Sigmoid colon (tissue), 7 donors: Measurements from ENCODE around the gene CCDC60. TPM values are rescaled to one million over a fixed set of nuclear protein-coding genes. Genes with fewer than 3 reads are reported as not detected.

ENCODE experiments used
- DNase-seq: peaks from one replicate; pipeline ENCODE4 v3.0.0-alpha.2; 2019
- H3K27ac ChIP-seq, 4 donors: fragments of 200-600 bp; sonication (generic); one replicate each; pipeline ENCODE4 v1.5.1; 2016 to 2019; ENCODE audit warnings: mild to moderate bottlenecking in 1 of 4
- H3K27me3 ChIP-seq, 3 donors: fragments of 200-600 bp; sonication (generic); one replicate each; pipeline ENCODE4 v1.5.1; 2019; ENCODE audit warnings: mild to moderate bottlenecking in 1 of 3
- H3K36me3 ChIP-seq, 4 donors: fragments of 200-600 bp; sonication (generic); one replicate each; pipeline ENCODE4 v1.5.1; 2016 to 2019
- H3K4me1 ChIP-seq, 4 donors: fragments of 200-600 bp; sonication (generic); one replicate each; pipeline ENCODE4 v1.5.1; 2017 to 2019
- H3K4me3 ChIP-seq, 4 donors: fragments of 200-600 bp; sonication (generic); one replicate each; pipeline ENCODE4 v1.5.1; 2017 to 2019; ENCODE audit warnings: mild to moderate bottlenecking in 2 of 4, moderate library complexity in 1 of 4
- H3K9me3 ChIP-seq, 4 donors: fragments of 200-600 bp in 3 of 4; sonication (generic) in 3 of 4; one replicate each; pipeline versions ENCODE4 v1.5.1 to v1.6.1; 2013 to 2019
- EP300 ChIP-seq, 4 donors: sonication (generic); formaldehyde crosslinking; IDR thresholded peaks; one replicate each; pipeline ENCODE4 v1.6.1; 2017; ENCODE audit warnings: antibody characterized with exemption in 4 of 4
- POLR2A ChIP-seq, 2 donors: fragments of 450-650 bp; IDR thresholded peaks; one replicate each; pipeline ENCODE4 v1.6.1; 2016; ENCODE audit warnings: antibody characterized with exemption in 2 of 2, mild to moderate bottlenecking in 2 of 2, moderate library complexity in 2 of 2
- POLR2AphosphoS5 ChIP-seq, 4 donors: sonication (generic); formaldehyde crosslinking; IDR thresholded peaks; one replicate each; pipeline ENCODE4 v1.6.1; 2017; ENCODE audit warnings: antibody characterized with exemption in 4 of 4
- WGBS, 2 donors: extraction: QIAGEN DNeasy Blood & Tissue Kit; methylation state at CpG; one replicate each; pipeline ENCODE4 v1.1.7; 2013; 5-methylcytosine and 5-hydroxymethylcytosine counted together
- intact Hi-C: fragments of 100-400 bp; cut with DNase I; formaldehyde crosslinking; loops from one replicate; pipeline ENCODE4 v1.15.1; 2023
- polyA plus RNA-seq, 3 donors: library from polyadenylated mRNA; stranded (reverse); fragments of 200-250 nt; gene quantifications; one replicate each; pipeline ENCODE4 v1.2.3, GENCODE V29; 2013
- total RNA-seq, 4 donors: library from RNA; depleted of rRNA; stranded (reverse); fragments of >200 nt; gene quantifications; one replicate each; pipeline ENCODE4 v1.1.0, GENCODE V29; 2016
- TF ChIP-seq, protein P1 (sequence below), 4 experiments: fragments of 450-650 bp in 3 of 4; fragments of 200-600 bp in 1 of 4; IDR thresholded peaks; one replicate each; pipeline ENCODE4 v1.5.1; 2016 to 2019; ENCODE audit warnings: antibody characterized with exemption in 4 of 4, mild to moderate bottlenecking in 3 of 4, moderate library complexity in 2 of 4
- donor health status: healthy with polysubstance abuse.
- donor health status: Bipolar disorder and iron deficiency.
- donor health status: healthy.

The CCDC60 gene
- total and polyA plus RNA-seq, 7 donors, result 1.1 to 10.4 (median 1.6) TPM

DNA sequence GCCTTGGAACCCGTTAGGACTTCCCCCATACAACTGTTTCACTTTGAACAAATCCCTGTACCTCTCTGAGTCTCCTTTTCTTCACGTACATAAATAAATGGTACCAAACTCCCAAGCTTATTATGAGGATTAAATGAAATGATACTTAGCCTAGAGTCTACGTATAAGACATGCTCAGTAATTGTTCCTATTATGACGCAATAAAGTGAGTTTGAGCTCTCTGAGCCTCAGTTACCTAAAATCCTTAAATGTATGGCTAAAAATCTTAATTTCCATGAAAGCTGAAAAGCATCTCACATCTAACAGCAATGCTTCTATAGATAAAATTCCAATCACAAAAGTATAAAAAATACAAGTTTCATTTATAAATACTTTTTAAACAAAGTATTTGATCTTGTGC lies 141.1 kb downstream of the CCDC60 start:
- Histone ChIP-seq H3K27me3 (no peaks in the 10 kb centered on the region), H3K4me1 (peaks cover 0 to 11% (median 2%) of the 10 kb centered on the region in 4 donors), H3K4me3 (no peak overlapping the region), H3K27ac (no peak overlapping the region), H3K9me3 (peaks cover 0 to 5% (median 0%) of the 10 kb centered on the region in 4 donors), H3K36me3 (no peaks in the 10 kb centered on the region)
- TF ChIP-seq POLR2AphosphoS5 (IDR thresholded peaks at IDR 0.05) (no peak), EP300 (IDR thresholded peaks at IDR 0.05) (no peak), POLR2A (IDR thresholded peaks at IDR 0.05) (no peak)
- TF ChIP-seq, protein P1, sequence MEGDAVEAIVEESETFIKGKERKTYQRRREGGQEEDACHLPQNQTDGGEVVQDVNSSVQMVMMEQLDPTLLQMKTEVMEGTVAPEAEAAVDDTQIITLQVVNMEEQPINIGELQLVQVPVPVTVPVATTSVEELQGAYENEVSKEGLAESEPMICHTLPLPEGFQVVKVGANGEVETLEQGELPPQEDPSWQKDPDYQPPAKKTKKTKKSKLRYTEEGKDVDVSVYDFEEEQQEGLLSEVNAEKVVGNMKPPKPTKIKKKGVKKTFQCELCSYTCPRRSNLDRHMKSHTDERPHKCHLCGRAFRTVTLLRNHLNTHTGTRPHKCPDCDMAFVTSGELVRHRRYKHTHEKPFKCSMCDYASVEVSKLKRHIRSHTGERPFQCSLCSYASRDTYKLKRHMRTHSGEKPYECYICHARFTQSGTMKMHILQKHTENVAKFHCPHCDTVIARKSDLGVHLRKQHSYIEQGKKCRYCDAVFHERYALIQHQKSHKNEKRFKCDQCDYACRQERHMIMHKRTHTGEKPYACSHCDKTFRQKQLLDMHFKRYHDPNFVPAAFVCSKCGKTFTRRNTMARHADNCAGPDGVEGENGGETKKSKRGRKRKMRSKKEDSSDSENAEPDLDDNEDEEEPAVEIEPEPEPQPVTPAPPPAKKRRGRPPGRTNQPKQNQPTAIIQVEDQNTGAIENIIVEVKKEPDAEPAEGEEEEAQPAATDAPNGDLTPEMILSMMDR (IDR thresholded peaks at IDR 0.05), result no peak
- no peak for DNase-seq
- intact Hi-C loops, result no loop called here
- 70 to 81% methylated on average over 4 of the region's 4 CpGs for WGBS, 2 donors

DNA sequence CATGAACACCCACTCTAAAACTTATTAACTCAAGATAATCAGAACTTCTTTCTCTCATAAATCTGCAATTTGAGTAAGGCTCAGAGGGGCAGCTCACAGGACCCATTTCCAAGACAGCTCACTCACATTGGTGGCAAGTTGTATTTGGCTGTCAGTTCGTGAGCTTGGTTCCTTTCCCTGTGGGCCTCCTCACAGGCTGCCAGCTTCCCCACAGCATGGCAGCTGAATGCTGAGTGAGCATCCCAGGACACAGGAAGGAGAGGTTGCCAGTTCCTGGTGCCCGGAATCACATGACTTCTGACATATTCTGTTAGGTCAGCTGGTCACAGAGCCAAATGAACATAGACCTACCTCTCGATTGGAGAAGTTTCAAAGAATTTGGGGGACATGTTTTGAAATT lies 142.4 kb downstream of the CCDC60 start:
- Histone ChIP-seq H3K36me3 (no peaks in the 10 kb centered on the region), H3K27me3 (no peaks in the 10 kb centered on the region), H3K27ac (no peak overlapping the region), H3K9me3 (peaks cover 0 to 5% (median 0%) of the 10 kb centered on the region in 4 donors), H3K4me3 (no peak overlapping the region), H3K4me1 (peaks cover 0 to 11% (median 2%) of the 10 kb centered on the region in 4 donors)
- intact Hi-C loops, result no loop called here
- no peak for TF ChIP-seq POLR2AphosphoS5 (IDR thresholded peaks at IDR 0.05)
- TF ChIP-seq, protein P1 (IDR thresholded peaks at IDR 0.05), result no peak
- TF ChIP-seq POLR2A (IDR thresholded peaks at IDR 0.05), result no peak
- TF ChIP-seq EP300 (IDR thresholded peaks at IDR 0.05), result no peak
- no peak for DNase-seq
- WGBS, 2 donors, result 86 to 88% methylated on average over 3 of the region's 3 CpGs

DNA sequence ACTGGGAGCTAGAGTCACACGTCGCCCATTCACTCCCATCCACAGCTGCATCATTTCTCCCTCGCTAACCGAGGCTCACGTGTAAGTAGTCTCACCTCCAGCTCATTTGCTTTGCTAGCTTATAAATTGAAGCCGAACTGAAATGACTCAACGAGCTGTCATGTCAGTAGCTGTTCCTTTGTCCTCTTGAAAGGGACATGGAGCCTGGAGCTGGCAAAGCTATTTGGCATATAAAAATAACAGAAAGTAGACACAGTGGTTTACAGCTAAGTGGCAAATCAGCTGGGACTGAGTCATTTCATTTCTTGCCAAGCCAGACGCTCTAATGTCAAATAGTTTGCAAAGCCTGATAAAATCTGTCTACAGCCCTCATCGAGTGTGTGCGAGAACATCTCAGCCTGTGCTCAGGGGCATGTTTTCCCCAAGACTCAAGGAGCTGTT lies 144.6 kb downstream of the CCDC60 start:
- H3K9me3 ChIP-seq, result peaks cover 0 to 5% (median 0%) of the 10 kb centered on the region in 4 donors
- H3K27me3 ChIP-seq, result no peaks in the 10 kb centered on the region
- 74 to 80% methylated on average over 10 of the region's 10 CpGs for WGBS, 2 donors
- no peaks in the 10 kb centered on the region for H3K36me3 ChIP-seq
- TF ChIP-seq, protein P1 (IDR thresholded peaks at IDR 0.05), result no peak
- TF ChIP-seq POLR2AphosphoS5 (IDR thresholded peaks at IDR 0.05) (peak in 1 of 4 donors; percentile 32), POLR2A (IDR thresholded peaks at IDR 0.05) (no peak), EP300 (IDR thresholded peaks at IDR 0.05) (no peak)
- no peak overlapping the region for H3K27ac ChIP-seq
- peaks cover 0 to 11% (median 2%) of the 10 kb centered on the region in 4 donors for H3K4me1 ChIP-seq
- intact Hi-C loops, result no loop called here
- no peak for DNase-seq
- no peak overlapping the region for H3K4me3 ChIP-seq

DNA sequence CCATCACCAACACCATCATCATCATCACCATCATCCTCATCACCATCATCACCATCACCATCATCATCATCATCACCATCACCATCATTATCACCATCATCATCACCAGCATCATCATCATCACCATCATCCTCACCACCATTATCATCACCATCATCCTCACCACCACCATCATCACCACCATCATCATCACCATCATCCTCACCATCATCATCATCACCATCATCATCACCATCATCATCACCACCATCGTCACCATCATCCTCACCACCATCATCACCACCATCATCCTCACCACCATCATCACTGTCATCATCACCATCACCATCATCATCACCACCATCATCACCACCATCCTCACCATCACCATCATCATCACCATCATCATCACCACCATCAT lies 146.0 kb downstream of the CCDC60 start:
- Histone ChIP-seq H3K27ac (no peak overlapping the region), H3K9me3 (peaks cover 0 to 5% (median 0%) of the 10 kb centered on the region in 4 donors), H3K36me3 (no peaks in the 10 kb centered on the region), H3K4me1 (peaks cover 0 to 11% (median 2%) of the 10 kb centered on the region in 4 donors), H3K27me3 (no peaks in the 10 kb centered on the region), H3K4me3 (no peak overlapping the region)
- intact Hi-C loops, result no loop called here
- 96 to 97% methylated on average over 1 of the region's 1 CpG for WGBS, 2 donors
- no peak for DNase-seq
- TF ChIP-seq, protein P1 (IDR thresholded peaks at IDR 0.05), result no peak
- TF ChIP-seq POLR2AphosphoS5 (IDR thresholded peaks at IDR 0.05), result no peak
- TF ChIP-seq EP300 (IDR thresholded peaks at IDR 0.05), result no peak
- TF ChIP-seq POLR2A (IDR thresholded peaks at IDR 0.05), result no peak

DNA sequence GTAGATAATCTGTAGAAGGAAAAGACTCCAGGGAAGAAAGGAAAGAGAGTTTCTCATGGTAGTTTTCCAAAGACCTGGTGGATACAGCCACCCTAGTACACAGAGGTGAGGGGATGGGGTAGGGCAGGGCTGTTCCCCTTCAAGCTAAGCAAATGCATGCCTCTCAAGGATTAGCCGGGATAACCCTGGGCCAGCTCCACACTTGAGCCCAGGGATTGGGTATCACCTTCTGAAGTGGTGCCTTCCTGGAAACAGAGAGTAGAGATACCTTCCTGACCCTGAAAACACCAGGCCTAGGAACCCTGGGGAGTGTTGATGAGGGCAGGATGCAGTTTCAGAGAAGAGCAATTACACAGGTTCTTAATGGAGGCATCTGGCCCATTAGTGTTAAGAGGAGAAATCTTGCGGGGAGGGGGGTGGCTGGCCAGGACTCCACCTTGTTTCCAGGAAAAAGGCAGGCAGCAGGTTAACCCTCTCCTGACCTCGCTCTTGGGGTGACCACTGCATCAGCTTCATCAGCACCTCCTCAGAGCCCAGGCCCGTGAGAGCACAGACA lies 152.1 kb downstream of the CCDC60 start:
- WGBS, 2 donors, result 21 to 29% methylated on average over 4 of the region's 4 CpGs
- Histone ChIP-seq H3K4me1 (no peaks in the 10 kb centered on the region), H3K27ac (no peak overlapping the region), H3K9me3 (no peaks in the 10 kb centered on the region), H3K27me3 (no peaks in the 10 kb centered on the region), H3K36me3 (no peaks in the 10 kb centered on the region), H3K4me3 (no peak overlapping the region)
- no peak for DNase-seq
- intact Hi-C loops, result no loop called here
- TF ChIP-seq, protein P1 (IDR thresholded peaks at IDR 0.05), result no peak
- no peak for TF ChIP-seq POLR2A (IDR thresholded peaks at IDR 0.05)
- no peak for TF ChIP-seq EP300 (IDR thresholded peaks at IDR 0.05)
- TF ChIP-seq POLR2AphosphoS5 (IDR thresholded peaks at IDR 0.05), result no peak
